ENCODE measurements around the gene HLA-F.

- TF ChIP-seq POLR2A (IDR thresholded peaks at IDR 0.05; ENCODE audit: low read length) (no peak), GATA1 (IDR thresholded peaks at IDR 0.05; ENCODE audit: low read depth, low read length) (no peak)
Observed at GRCh38 chr6:29709188-29709587, 14.0 kb upstream of the HLA-F start.

Measured in erythroblast (primary cell).